PC-9 (cell line): ENCODE measurements around the gene PODXL2.

ENCODE experiments used
- EZH2 ChIP-seq: fragments of 200-600 bp; sonication (generic); IDR thresholded peaks from 2 replicates; pipeline ENCODE4 v1.8.0; 2017; ENCODE audit warnings: antibody characterized with exemption, low read depth
- TF ChIP-seq, protein P1 (sequence below): fragments of 200-600 bp; sonication (generic); conservative IDR thresholded peaks from 2 replicates; pipeline ENCODE4 v1.6.1; 2017; ENCODE audit warnings: mixed run types, antibody characterized with exemption, mild to moderate bottlenecking, moderate library complexity

- TF ChIP-seq, protein P1, sequence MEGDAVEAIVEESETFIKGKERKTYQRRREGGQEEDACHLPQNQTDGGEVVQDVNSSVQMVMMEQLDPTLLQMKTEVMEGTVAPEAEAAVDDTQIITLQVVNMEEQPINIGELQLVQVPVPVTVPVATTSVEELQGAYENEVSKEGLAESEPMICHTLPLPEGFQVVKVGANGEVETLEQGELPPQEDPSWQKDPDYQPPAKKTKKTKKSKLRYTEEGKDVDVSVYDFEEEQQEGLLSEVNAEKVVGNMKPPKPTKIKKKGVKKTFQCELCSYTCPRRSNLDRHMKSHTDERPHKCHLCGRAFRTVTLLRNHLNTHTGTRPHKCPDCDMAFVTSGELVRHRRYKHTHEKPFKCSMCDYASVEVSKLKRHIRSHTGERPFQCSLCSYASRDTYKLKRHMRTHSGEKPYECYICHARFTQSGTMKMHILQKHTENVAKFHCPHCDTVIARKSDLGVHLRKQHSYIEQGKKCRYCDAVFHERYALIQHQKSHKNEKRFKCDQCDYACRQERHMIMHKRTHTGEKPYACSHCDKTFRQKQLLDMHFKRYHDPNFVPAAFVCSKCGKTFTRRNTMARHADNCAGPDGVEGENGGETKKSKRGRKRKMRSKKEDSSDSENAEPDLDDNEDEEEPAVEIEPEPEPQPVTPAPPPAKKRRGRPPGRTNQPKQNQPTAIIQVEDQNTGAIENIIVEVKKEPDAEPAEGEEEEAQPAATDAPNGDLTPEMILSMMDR: no peak
- no peak for TF ChIP-seq EZH2
Observed at GRCh38 chr3:127707851-127708411, 78.9 kb downstream of the PODXL2 start.
